Medulla oblongata (tissue), 1 donor: ENCODE results near the gene KRTAP4-4.
"Not testable (repeated sequence)": the region's sequence is repeated elsewhere in the genome, so short reads cannot be mapped to it uniquely, and the experiment has no call there.

Source experiments
- DNase-seq: peaks from one replicate; pipeline ENCODE4 v3.0.0-alpha.2; 2015; ENCODE audit errors: extremely low spot score

Gene KRTAP4-4

DNA sequence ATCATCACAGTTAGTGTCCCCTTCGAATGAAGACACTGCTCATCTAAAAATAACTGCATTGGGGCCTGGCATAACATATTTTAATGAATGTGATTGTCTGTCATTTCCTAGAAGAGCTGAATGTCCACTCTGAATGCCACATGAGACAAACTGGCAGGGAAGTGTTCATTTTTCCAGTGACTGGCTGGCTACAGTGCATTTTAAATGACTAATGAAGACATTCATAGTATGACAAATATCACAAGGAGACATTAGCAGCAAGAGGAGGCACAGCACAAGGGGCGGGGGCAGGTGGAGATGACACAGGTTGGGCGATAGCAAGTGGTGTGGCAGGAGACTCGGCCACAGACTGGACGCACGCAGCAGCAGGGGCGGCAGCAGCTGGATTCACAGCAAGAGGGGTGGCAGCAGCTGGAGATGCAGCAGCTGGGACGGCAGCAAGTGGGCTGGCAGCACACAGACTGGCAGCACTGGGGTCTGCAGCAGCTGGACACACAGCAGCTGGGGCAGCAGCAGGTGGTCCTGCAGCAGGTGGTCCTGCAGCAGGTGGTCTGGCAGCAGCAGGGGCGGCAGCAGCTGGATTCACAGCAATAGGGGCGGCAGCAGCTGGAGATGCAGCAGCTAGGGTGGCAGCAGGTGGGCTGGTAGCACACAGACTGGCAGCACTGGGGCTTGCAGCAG lies 11.4 kb downstream of the KRTAP4-4 start:
- DNase-seq, result not testable (repeated sequence)

DNA sequence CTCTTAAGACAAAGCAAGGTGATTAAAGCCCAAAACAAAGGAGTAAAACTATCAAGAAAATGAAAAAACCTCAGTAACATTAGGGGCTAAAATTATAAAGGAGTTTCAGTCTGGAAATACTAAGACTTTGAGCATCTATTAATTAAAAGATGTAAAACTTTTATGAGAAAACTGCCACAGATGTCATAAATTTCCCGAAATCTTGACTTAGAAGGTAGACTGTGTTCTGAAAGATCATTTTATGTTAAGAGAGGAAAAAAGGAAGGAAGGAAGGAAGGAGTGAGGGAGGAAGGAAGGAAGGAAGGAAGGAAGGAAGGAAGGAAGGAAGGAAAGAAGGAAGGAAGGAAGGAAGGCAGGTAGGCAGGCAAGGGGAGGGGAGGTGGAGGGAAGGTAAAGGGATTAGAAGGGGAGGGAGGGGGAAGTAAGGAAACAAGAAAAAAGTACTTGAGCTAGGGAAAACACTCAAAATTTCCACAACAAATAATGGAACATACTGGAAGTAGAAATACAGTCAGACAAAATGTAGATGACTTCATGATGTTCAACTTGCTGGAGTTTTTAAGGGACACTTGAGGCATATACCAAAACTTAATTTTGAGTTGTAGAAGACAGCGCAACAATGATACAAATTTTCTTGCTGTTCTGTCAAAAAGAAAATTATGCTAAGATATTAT lies 12.9 kb downstream of the KRTAP4-4 start:
- no peak for DNase-seq

DNA sequence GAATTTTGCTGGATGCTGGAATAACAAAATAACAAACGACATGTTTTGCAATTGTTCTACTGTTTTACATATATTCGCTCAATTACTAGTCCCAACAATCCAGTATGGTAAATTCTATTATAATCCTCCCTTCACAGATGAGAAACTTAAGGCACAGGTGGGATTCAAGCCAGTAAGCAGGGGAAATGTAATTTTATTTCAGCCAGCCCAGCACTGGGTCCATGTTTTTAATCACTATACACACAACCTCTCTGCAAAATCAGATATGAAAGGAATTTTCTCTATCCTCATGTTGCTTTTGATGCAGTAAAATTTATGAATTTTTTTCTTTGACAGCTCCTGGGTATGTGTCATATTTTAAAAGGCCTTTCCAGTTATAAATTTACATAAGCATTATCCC lies 15.3 kb downstream of the KRTAP4-4 start:
- no peak for DNase-seq

DNA sequence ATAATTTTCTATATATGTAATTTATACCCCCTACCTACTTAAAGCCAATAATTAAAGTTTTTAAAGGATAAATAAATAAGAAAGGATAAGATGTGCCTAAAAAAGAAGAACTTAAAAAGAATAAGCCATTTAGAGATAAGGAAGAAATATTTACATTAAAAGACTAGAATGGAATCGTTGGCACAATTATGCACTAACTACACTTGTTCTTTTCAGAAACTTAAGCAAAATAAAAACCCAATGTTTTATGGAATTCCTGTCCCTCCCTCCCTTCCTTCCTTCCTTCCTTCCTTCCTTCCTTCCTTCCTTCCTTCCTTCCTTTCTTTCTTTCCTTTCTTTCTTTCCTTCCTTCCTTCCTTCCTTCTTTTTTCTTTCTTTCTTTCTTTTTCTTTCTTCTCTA lies 15.7 kb downstream of the KRTAP4-4 start:
- no peak for DNase-seq

DNA sequence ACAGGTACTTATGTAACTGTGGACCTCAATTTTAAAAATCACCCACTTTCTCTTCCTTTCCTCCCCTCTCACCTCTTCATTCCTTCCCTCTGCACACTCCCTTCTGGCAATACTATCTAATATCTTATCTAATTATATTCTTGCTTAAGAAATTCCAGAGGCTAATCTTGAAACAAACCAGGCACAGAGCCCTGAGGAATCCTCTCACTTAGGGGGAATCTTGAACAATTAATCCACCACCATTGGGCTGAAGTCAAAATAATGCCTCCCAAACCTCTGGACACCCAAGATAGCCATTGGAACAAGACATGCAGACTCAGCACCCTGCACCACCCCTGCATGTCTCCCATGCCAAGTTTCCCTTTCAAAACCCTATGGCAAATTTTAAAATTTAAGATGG lies 19.2 kb downstream of the KRTAP4-4 start:
- DNase-seq, result no peak

DNA sequence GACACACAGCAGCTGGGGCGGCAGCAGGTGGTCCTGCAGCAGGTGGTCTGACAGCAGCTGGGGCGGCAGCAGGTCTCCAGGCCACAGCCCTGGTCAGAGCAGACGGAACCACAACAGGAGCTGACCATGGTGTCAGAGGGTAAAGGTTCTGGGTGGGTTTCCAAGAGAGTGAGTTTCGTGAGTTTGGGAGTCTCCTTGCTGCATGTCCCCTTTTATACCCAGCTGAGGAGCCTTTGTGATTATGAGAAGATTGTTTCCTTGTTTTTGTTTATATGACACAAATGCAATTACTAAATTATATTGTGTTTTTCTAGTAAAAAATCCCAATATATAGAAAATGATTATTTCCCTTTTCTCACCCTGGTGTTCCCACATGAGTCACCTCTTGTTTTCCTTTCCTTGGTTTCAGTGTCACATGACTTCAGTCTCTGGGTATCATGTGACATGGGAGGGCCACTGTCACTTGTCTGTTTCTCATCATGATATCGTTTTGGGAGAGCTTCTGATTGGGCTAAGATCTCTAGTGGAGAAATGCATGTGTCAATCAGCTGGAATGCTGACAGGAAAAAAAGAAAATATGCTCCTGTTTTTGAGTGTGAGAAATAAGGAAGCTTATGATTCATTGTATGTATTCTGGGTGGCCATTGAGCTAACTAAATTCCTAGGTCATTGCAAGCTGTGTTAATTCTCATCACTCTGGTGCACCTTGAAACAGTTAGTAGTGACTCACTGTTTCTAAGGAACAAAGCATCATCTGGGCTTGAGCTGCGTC lies 20.0 kb downstream of the KRTAP4-4 start, which contains the start of gene KRTAP4-6:
Gene KRTAP4-6, minus strand, starts transcription at position 185 of the 772 bp plus-strand sequence. Its CDS starts 57 bp downstream, at position 128.
- DNase-seq, result no peak

DNA sequence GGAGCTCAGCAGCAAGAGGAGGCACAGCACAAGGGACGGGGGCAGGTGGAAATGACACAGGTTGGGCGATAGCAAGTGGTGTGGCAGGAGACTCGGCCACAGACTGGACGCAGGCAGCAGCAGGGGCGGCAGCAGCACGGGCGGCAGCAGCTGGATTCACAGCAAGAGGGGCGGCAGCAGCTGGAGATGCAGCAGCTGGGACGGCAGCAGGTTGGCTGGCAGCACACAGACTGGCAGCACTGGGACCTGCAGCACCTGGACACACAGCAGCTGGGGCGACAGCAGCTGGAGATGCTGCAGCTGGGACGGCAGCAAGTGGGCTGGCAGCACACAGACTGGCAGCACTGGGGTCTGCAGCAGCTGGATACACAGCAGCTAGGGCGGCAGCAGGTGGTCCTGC lies 20.7 kb downstream of the KRTAP4-4 start:
- not testable (repeated sequence) for DNase-seq

DNA sequence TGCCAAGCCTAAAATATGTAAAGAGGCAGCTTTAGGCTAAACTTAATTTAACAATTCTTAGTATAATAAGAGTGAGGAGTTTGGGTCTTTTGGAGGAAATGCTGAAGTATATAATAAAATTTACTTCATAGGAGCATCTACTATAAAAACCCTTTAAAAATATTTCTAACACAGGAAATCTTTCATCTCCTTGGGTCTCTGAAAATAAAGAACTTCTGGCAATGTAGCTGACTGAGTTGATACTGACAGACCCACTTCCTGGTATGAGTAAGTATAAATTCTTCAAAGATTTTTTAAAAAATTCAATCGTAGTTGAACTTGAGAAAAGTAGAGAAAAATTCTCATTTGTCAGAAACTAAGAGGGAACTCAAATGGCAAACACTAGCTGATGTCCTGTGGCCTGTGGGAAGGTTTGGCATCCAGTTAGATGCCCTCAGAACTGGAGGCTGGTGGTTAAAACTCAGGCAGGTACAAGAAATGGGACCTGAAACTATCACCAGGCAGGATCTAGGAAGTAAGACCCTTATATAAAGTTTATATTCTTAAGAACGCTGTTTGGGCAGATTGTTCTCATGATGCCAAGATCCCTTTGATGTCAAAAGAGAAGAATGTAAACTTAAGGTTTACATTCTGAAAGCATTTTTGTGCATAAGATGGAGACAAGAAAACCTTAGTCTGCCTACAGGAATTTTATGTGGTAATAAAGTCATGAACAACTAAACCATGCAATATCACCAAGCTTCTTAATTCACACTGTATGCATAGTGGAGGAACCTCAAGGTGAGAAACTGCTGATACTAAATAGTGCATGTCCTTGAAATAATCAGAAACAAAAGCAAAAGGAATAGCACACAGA lies 26.4 kb downstream of the KRTAP4-4 start:
- no peak for DNase-seq

DNA sequence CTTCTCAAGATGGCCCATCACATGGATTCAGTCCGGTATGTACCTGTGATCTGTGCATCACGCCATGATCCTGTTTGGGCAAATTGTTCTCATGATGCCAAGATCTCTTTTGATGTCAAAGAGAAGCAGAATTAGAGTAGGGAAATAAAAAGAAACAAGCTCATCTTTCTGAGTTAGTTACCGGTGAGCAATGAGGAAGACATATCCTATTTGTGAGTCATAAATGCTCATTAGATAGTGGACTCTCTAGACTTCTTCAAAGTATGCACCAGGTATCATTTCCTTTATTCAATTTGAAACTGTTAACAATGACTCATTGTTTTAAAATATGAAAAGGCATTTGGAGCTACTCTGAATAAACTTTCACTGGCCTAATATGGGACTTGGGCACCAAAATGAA lies 28.6 kb downstream of the KRTAP4-4 start:
- no peak for DNase-seq

DNA sequence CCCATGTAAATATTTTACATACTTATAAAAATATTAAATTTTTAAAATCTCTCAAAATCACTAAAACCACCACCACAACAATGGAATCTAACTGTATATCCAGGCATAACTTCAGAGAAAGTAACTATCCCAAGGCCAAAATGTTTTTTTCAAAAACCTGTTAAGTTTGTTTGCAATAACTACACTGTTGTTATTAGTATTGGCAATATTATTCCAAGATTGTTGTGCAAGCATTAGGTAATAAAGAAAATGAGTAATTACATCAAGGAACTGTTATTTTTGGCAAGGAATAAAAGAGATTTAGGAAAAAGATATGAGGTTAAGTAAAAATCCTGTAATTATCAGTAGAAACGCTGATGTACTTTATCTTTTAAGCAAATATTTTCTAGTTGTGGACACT lies 33.2 kb downstream of the KRTAP4-4 start:
- no peak for DNase-seq

DNA sequence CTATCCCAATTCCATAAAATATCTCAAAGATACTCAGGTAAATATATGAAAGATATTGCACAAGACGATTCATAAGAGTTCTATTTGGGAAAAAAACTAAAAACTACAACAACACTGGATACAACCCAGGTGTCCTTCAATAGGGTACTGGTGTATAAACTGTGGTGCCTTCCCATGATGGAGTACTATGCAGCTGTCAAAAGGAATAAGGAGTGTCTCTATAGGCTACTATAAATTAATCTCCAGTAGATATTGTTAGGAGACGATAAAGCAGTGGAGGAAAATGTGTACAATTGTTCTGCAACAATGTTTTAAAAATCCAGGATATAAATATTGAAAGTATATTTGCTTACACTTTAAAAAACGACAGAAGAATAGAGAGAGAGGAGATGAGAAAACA lies 34.1 kb downstream of the KRTAP4-4 start:
- no peak for DNase-seq

DNA sequence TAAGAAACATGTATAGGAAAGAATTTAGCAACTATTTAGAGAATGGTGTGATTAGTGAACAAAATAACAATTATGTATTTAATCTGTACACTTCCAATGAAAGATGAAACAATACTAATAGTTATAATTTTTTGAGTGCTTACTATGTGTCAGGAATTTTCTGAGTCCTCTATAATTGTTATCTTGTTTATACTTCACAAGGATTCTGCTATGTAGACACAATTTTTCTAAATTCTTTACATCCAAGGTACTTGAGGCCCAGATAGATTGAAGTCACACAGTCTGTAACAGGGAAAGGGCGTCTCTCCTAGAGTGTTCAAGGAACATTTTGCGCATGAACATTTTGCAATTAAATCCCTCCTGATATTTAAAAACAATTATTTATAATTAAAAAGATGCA lies 35.5 kb downstream of the KRTAP4-4 start:
- DNase-seq, result no peak

DNA sequence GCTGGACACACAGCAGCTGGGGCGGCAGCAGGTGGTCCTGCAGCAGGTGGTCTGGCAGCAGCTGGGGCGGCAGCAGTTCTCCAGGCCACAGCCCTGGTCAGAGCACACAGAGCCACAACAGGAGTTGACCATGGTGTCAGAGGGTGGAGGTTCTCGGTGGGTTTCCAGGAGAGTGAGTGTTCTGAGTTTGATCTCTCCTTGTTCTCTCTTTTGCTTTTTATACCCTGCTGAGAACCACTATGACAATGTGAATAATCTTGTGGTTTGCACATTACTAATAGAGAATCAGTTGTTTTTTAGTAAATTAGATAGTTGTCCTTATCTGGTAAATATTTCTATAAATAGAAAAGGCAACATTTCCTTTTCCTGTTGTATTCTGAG lies 36.6 kb downstream of the KRTAP4-4 start, which contains the start of gene KRTAP4-12:
Gene KRTAP4-12, minus strand, starts transcription at position 192 of the 381 bp plus-strand sequence. Its CDS starts 60 bp downstream, at position 132.
- not testable (repeated sequence) for DNase-seq

DNA sequence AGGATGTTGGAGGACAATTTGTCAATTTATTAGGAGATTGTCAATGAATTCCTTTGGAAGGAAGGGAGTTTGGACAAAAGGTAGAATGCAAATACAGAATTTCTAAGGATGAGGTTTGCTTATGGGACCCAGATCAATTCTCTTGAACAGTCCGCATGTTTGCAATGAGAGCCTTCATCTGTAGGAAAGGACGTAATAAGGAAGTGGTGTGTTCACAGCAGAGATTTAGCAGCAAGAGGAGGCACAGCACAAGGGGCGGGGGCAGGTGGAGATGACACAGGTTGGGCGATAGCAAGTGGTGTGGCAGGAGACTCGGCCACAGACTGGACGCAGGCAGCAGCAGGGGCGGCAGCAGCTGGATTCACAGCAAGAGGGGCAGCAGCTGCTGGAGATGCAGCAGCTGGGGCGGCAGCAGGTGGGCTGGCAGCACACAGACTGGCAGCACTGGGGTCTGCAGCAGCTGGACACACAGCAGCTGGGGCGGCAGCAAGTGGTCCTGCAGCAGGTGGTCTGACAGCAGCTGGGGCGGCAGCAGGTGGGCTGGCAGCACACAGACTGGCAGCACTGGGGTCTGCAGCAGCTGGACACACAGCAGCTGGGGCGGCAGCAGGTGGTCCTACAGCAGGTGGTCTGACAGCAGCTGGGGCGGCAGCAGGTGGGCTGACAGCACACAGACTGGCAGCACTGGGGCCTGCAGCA lies 37.1 kb downstream of the KRTAP4-4 start:
- DNase-seq, result not testable (repeated sequence)

DNA sequence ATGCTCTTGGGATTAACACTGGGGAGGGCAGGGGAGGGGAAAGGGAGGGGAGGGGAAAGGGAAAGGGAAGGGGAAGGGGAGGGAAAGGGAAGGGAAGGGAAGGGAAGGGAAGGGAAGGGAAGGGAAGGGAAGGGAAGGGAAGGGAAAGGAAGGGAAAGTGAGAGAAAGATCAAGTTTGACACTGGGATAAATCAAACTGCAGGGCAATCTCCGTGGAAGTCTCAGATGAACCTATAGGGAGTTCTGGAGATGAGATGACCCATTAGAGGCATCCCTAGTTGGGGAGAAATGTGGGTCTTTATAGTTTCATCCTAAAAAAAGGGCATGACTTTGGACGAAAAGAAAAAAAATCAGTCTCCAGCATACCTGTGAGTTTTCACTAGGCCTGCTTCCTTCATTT lies 38.8 kb downstream of the KRTAP4-4 start:
- no peak for DNase-seq

DNA sequence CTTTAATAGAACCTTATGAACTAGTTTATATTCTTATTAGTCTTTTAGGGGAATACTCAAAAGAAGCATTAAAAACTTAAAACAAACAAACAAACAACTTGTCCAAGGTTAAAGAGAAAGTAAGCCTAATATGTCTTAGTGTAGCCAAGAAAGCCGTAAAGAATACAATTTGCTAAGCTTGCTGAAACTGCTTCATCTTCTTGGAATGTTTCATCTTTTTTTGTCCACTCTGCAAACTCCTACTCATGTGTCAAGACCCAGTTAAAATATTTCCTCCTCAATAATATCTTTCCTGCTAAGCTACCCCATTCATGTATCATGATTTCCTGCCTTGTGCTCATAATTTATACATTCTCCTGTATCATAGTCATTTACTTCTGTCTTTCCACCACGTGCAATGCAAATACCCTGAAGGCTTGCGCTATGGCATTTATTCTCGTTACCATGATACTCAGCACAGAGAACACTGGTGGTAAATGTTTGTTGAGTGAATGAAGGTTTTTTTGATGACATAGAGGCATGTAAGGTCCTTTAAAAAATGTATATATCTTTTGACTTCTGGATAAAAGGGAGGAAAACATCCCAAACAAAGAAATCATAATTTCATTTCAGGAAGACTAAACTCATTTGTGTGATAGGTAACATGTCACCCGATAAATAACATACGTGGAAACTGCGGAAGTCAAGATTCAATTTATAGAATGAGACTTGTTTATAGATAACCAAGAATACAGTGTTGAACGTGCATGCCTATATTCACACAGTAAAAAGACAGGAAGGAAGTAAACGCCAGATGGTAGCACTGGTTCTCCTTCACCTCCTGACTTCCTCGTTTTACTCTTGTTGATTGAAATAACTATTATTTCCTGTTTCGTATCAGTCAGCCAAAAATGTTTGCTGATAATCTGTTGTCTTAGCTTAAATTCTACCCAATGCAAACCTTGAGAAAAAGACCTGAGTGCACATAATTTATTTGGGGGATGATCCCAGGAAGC lies 40.6 kb downstream of the KRTAP4-4 start:
- peak; percentile 23 for DNase-seq

DNA sequence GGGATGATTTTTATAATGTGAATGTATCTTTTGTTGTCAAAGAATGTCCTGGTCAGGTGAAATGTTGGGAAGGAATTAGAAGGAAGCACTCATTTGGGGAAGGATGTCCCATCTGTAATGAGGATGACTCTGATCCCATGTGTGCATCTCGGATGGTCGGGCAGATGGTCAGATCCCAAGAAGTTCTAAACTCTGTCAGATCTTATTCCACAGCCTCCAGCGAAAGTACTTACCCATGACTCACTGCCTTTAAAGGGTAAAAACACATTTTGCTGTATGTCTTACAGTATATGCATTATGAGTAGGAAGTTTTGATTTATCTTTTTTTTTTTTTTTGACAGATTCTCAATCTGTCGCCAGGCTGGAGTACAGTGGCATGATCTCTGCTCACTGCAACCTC lies 41.8 kb downstream of the KRTAP4-4 start:
- DNase-seq, result no peak

DNA sequence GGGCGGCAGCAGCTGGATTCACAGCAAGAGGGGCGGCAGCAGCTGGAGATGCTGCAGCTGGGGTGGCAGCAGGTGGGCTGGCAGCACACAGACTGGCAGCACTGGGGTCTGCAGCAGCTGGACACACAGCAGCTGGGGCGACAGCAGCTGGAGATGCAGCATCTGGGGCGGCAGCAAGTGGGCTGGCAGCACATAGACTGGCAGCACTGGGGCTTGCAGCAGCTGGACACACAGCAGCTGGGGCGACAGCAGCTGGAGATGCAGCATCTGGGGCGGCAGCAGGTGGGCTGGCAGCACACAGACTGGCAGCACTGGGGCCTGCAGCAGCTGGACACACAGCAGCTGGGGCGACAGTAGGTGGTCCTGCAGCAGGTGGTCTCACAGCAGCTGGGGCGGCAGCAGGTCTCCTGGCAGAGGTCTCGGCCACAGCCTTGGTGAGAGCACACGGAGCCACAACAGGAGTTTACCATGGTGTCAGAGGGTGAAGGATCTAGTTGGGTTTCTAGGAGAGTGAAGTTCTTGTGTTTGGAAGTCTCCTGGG lies 42.6 kb downstream of the KRTAP4-4 start, which contains the start of gene KRTAP4-11:
Gene KRTAP4-11, minus strand, starts transcription at position 528 of the 541 bp plus-strand sequence. Its CDS starts 58 bp downstream, at position 470.
- not testable (repeated sequence) for DNase-seq

DNA sequence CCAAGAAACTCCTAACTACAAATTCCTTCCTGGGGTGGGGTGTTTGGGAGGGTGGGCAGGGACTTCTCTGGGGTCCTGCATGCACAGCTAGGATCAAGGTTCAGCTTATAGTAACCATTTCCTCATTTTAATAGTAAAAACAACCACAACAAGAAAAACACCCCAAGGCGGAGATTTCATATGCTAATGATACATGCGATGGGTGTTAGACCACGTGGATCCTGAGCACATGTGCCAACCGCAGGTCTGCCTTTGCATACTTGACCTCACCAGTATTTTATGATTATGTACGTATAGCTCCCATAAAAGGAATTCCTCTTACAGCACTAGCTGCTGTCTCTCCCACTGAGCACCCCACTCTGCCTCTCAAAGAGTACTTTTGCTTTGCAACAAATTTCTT lies 44.3 kb downstream of the KRTAP4-4 start:
- no peak for DNase-seq
